ENCODE data around the gene LRMDA. TPM values are rescaled to one million over a fixed set of nuclear protein-coding genes. Genes with fewer than 3 reads are reported as not detected.

Gene LRMDA
- total and polyA plus RNA-seq, 10 of the 15 experiments (the other 5 are each of a cell fraction or from before 2014, with no cell fraction given), result 0.07 to 0.54 (median 0.29) TPM; not detected in 4

GRCh38 chr10:76234499-76235226 is 803.2 kb downstream of the LRMDA start:
- Histone ChIP-seq H3K9me3 (replicated peaks; ENCODE audit: control insufficient read depth, insufficient read depth, low read length) (no peaks in the 10 kb centered on the region), H3K79me2 (ENCODE audit: control insufficient read depth, insufficient read depth, low read length) (no peaks in the 10 kb centered on the region), H3K36me3 (ENCODE audit: control insufficient read depth in 2 of 2, insufficient read depth in 2 of 2, low read length in 1 of 2) (no peaks in the 10 kb centered on the region), H2AFZ (ENCODE audit: control insufficient read depth, low read depth, low read length) (no peak overlapping the region), H3K4me1 (ENCODE audit: control insufficient read depth, insufficient read depth, low read length) (no peaks in the 10 kb centered on the region), H3K27me3 (replicated peaks in 1 of 2; ENCODE audit: control insufficient read depth in 2 of 2, insufficient read depth in 2 of 2, low read length in 1 of 2) (no peaks in the 10 kb centered on the region), H4K20me1 (ENCODE audit: control insufficient read depth, insufficient read depth) (no peaks in the 10 kb centered on the region), H3K27ac (ENCODE audit: control insufficient read depth, insufficient read depth) (no peak overlapping the region), H3K4me3 (no peak overlapping the region), H3K9ac (ENCODE audit: control insufficient read depth, insufficient read depth, low read length) (no peak overlapping the region), H3K4me2 (ENCODE audit: control insufficient read depth, insufficient read depth) (no peak overlapping the region)
- RAD21 ChIA-PET (ENCODE audit: unreplicated experiment), result no interaction called here
- WGBS (ENCODE audit: insufficient coverage, insufficient replicate concordance, low lambda C conversion rate, missing lambda C conversion rate), result 9% methylated on average over 4 of the region's 4 CpGs
- intact Hi-C loops (cut with micrococcal nuclease; ENCODE audit: unreplicated experiment), result loop anchor here (5.0 kb wide), 1 partner anchor 748 kb away; no protein-coding TSS in a partner anchor
- POLR2A ChIA-PET, result no interaction called here
- no peak for ATAC-seq
- CTCF ChIA-PET, result interaction anchor here (0.7 kb wide), 1 partner anchor 9 kb away, joined by 3 read pairs; no protein-coding TSS in a partner anchor
- SMC1A ChIA-PET (ENCODE audit: uncharacterized antibody, unreplicated experiment), result interaction anchor here (1.0 kb wide), 1 partner anchor 45 kb away, joined by 3 read pairs; no protein-coding TSS in a partner anchor
- in situ Hi-C loops (cut with MboI), result no loop called here
- no TSS peak for BruUV-seq (replicated peaks)
- DNase-seq (ENCODE audit: low read depth, low spot score), result no peak
- FAIRE-seq, result no peak
- no peak for TF ChIP-seq FOXK2 (IDR thresholded peaks at IDR 0.05)
- TF ChIP-seq FOS (IDR thresholded peaks at IDR 0.05; ENCODE audit: borderline replicate concordance, extremely low read depth, insufficient read length), result no peak
- no peak for TF ChIP-seq MEF2A (IDR thresholded peaks at IDR 0.05; ENCODE audit: insufficient read depth, low read depth, low read length)
- TF ChIP-seq, protein P1, sequence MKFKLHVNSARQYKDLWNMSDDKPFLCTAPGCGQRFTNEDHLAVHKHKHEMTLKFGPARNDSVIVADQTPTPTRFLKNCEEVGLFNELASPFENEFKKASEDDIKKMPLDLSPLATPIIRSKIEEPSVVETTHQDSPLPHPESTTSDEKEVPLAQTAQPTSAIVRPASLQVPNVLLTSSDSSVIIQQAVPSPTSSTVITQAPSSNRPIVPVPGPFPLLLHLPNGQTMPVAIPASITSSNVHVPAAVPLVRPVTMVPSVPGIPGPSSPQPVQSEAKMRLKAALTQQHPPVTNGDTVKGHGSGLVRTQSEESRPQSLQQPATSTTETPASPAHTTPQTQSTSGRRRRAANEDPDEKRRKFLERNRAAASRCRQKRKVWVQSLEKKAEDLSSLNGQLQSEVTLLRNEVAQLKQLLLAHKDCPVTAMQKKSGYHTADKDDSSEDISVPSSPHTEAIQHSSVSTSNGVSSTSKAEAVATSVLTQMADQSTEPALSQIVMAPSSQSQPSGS (IDR thresholded peaks at IDR 0.05; ENCODE audit: low read length), result no peak
- TF ChIP-seq, protein P2, sequence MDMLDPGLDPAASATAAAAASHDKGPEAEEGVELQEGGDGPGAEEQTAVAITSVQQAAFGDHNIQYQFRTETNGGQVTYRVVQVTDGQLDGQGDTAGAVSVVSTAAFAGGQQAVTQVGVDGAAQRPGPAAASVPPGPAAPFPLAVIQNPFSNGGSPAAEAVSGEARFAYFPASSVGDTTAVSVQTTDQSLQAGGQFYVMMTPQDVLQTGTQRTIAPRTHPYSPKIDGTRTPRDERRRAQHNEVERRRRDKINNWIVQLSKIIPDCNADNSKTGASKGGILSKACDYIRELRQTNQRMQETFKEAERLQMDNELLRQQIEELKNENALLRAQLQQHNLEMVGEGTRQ (IDR thresholded peaks at IDR 0.05; ENCODE audit: borderline replicate concordance, low read depth, low read length), result no peak
- no peak for TF ChIP-seq NR2C2 (IDR thresholded peaks at IDR 0.05; ENCODE audit: borderline replicate concordance, control insufficient read depth, insufficient read length, low read depth)
- no peak for TF ChIP-seq RUNX3 (IDR thresholded peaks at IDR 0.05; ENCODE audit: low read length)
- TF ChIP-seq POLR2A (IDR thresholded peaks at IDR 0.05; ENCODE audit: low read depth, low read length), result no peak
- no peak for TF ChIP-seq DPF2 (IDR thresholded peaks at IDR 0.05)
- no peak for TF ChIP-seq NFYA (IDR thresholded peaks at IDR 0.05; ENCODE audit: borderline replicate concordance, low read depth, low read length)
- TF ChIP-seq RAD51 (IDR thresholded peaks at IDR 0.05), result no peak
- no peak for TF ChIP-seq PAX5 (IDR thresholded peaks at IDR 0.05; ENCODE audit: borderline replicate concordance, low read depth, low read length)
- TF ChIP-seq MXI1 (IDR thresholded peaks at IDR 0.05; ENCODE audit: low read depth, low read length), result no peak
- no peak for TF ChIP-seq CEBPB (IDR thresholded peaks at IDR 0.05; ENCODE audit: borderline replicate concordance in 1 of 2, low read depth in 2 of 2, low read length in 2 of 2)
- no peak for TF ChIP-seq E2F8 (IDR thresholded peaks at IDR 0.05; ENCODE audit: low read depth, partially characterized antibody)
- TF ChIP-seq FOXM1 (IDR thresholded peaks at IDR 0.05; ENCODE audit: low read depth, low read length), result no peak
- TF ChIP-seq SMC3 (IDR thresholded peaks at IDR 0.05; ENCODE audit: borderline replicate concordance, low read length), result no peak
- TF ChIP-seq ZNF207 (IDR thresholded peaks at IDR 0.05; ENCODE audit: borderline replicate concordance), result no peak
- TF ChIP-seq ELK1 (IDR thresholded peaks at IDR 0.05; ENCODE audit: low read depth, low read length), result no peak

All from GM12878 (cell line).